Liver (tissue), 9 donors: ENCODE measurements around the gene DUS1L. TPM values are rescaled to one million over a fixed set of nuclear protein-coding genes. Genes with fewer than 3 reads are reported as not detected.

Source experiments
- DNase-seq: peaks from one replicate; pipeline ENCODE4 v3.0.0-alpha.2; 2017; ENCODE audit warnings: low spot score
- H3K27ac ChIP-seq, 2 donors: one replicate each; pipeline ENCODE4 v1.7.0; 2013; ENCODE audit warnings: inconsistent platforms in 2 of 2, low read length in 2 of 2, control low read depth in 1 of 2, low read depth in 1 of 2, mild to moderate bottlenecking in 1 of 2
- H3K27me3 ChIP-seq, 4 donors: one replicate each; pipeline versions ENCODE4 v1.6.1 to v1.7.0; 2013; ENCODE audit warnings: low read length in 3 of 4, inconsistent platforms in 1 of 4, mild to moderate bottlenecking in 1 of 4, moderate library complexity in 1 of 4; ENCODE audit not compliant: control insufficient read depth in 4 of 4, insufficient read depth in 4 of 4
- H3K36me3 ChIP-seq, 4 donors: one replicate each; pipeline versions ENCODE4 v1.6.1 to v1.7.0; 2013; ENCODE audit warnings: low read length in 3 of 4, mild to moderate bottlenecking in 3 of 4, low read depth in 1 of 4, moderate library complexity in 1 of 4; ENCODE audit not compliant: control insufficient read depth in 4 of 4, insufficient read depth in 3 of 4
- H3K4me1 ChIP-seq, 4 donors: one replicate each; pipeline versions ENCODE4 v1.6.1 to v1.7.0; 2013; ENCODE audit warnings: low read length in 3 of 4, mild to moderate bottlenecking in 3 of 4, moderate library complexity in 1 of 4; ENCODE audit not compliant: control insufficient read depth in 4 of 4, insufficient read depth in 4 of 4
- H3K4me3 ChIP-seq, 3 donors: one replicate each; pipeline versions ENCODE4 v1.6.1 to v1.7.0; 2013; ENCODE audit warnings: low read length in 3 of 3, control low read depth in 1 of 3, low read depth in 1 of 3, mild to moderate bottlenecking in 1 of 3
- H3K9ac ChIP-seq, 2 donors: one replicate each; pipeline ENCODE4 v1.7.0; 2013; ENCODE audit warnings: low read length in 2 of 2, mild to moderate bottlenecking in 2 of 2, moderate library complexity in 2 of 2, control low read depth in 1 of 2, low read depth in 1 of 2
- H3K9me3 ChIP-seq, 4 donors: one replicate each; pipeline versions ENCODE4 v1.6.1 to v1.7.0; 2013; ENCODE audit warnings: low read length in 3 of 4; ENCODE audit not compliant: control insufficient read depth in 4 of 4
- FOXA2 ChIP-seq: IDR thresholded peaks from 2 replicates; pipeline ENCODE4 v1.6.1; 2016; ENCODE audit warnings: antibody characterized with exemption
- GABPA ChIP-seq, 2 donors: IDR thresholded peaks in 1 of 2; conservative IDR thresholded peaks in 1 of 2; 2 replicates each; pipeline ENCODE4 v1.6.1; 2016; ENCODE audit warnings: antibody characterized with exemption in 2 of 2, mild to moderate bottlenecking in 1 of 2, moderate library complexity in 1 of 2
- HNF4A ChIP-seq, 2 donors: conservative IDR thresholded peaks; 2 replicates each; pipeline ENCODE4 v1.6.1; 2016; ENCODE audit warnings: antibody characterized with exemption in 2 of 2, mild to moderate bottlenecking in 2 of 2
- HNF4G ChIP-seq: IDR thresholded peaks from 2 replicates; pipeline ENCODE4 v1.6.1; 2016; ENCODE audit warnings: antibody characterized with exemption
- JUND ChIP-seq, 2 donors: IDR thresholded peaks; 2 replicates each; pipeline ENCODE4 v1.6.1; 2016; ENCODE audit warnings: antibody characterized with exemption in 2 of 2
- MAX ChIP-seq: IDR thresholded peaks from 2 replicates; pipeline ENCODE4 v1.6.1; 2016; ENCODE audit warnings: antibody characterized with exemption
- NR2F2 ChIP-seq: IDR thresholded peaks from 2 replicates; pipeline ENCODE4 v1.6.1; 2016; ENCODE audit warnings: antibody characterized with exemption
- RAD21 ChIP-seq, 2 donors: IDR thresholded peaks; 2 replicates each; pipeline ENCODE4 v1.6.1; 2016; ENCODE audit warnings: antibody characterized with exemption in 2 of 2, mild to moderate bottlenecking in 2 of 2
- REST ChIP-seq: IDR thresholded peaks from 2 replicates; pipeline ENCODE4 v1.6.1; 2016; ENCODE audit warnings: antibody characterized with exemption, mild to moderate bottlenecking
- RXRA ChIP-seq, 2 donors: IDR thresholded peaks; 2 replicates each; pipeline ENCODE4 v1.6.1; 2017 to 2018; ENCODE audit warnings: antibody characterized with exemption in 2 of 2, mild to moderate bottlenecking in 1 of 2
- TAF1 ChIP-seq: conservative IDR thresholded peaks from 2 replicates; pipeline ENCODE4 v1.6.1; 2016; ENCODE audit warnings: antibody characterized with exemption, mild to moderate bottlenecking
- ZBTB33 ChIP-seq: IDR thresholded peaks from 2 replicates; pipeline ENCODE4 v1.6.1; 2016; ENCODE audit warnings: antibody characterized with exemption
- WGBS: extraction: QIAGEN DNeasy Blood & Tissue Kit; methylation state at CpG from one replicate; pipeline ENCODE4 v1.1.7; 2013; 5-methylcytosine and 5-hydroxymethylcytosine counted together
- polyA plus RNA-seq, 2 donors: library from polyadenylated mRNA; stranded (reverse) in 1 of 2; unstranded in 1 of 2; fragments of 200-250 nt in 1 of 2; fragments of >200 nt in 1 of 2; fragmentation: Nextera tagmentation in 1 of 2; extraction: Ambion mirVana in 1 of 2; gene quantifications; one replicate each; pipeline versions ENCODE4 v1.2.1 to v1.2.3, GENCODE V29; 2013 to 2015
- total RNA-seq, 2 donors: library from RNA; depleted of rRNA; stranded (reverse); fragments of >200 nt; gene quantifications; one replicate each; pipeline ENCODE4 v1.2.3, GENCODE V29; 2014
- TF ChIP-seq, protein P1 (sequence below): fragments of 150-350 bp; IDR thresholded peaks from 2 replicates; pipeline ENCODE4 v1.5.1; 2017; ENCODE audit warnings: improper control_type of control experiment, low read depth, low read length; ENCODE audit not compliant: missing input control
- TF ChIP-seq, protein P2 (sequence below): IDR thresholded peaks from 2 replicates; pipeline ENCODE4 v1.6.1; 2016; ENCODE audit warnings: antibody characterized with exemption
- donor health status: healthy.
- donor health status: healthy.
- donor health status: healthy.
- donor health status: healthy.
- donor health status: healthy.

Gene DUS1L
- total and polyA plus RNA-seq, 4 donors: 40.6 to 74.7 (median 53.3) TPM

GRCh38 chr17:82049106-82049505, 16.5 kb downstream of the DUS1L start:
- no peak overlapping the region for H3K4me3 ChIP-seq
- peak overlapping the region; percentile 12 for H3K27ac ChIP-seq
- no peaks in the 10 kb centered on the region for H3K9me3 ChIP-seq
- no peak overlapping the region for H3K9ac ChIP-seq
- peaks cover 23 to 72% (median 59%) of the 10 kb centered on the region in 4 donors for H3K4me1 ChIP-seq
- WGBS: 87% methylated on average over 8 of the region's 8 CpGs
- peaks cover 0 to 8% (median 2%) of the 10 kb centered on the region in 4 donors for H3K36me3 ChIP-seq
- no peak for TF ChIP-seq HNF4G
- H3K27me3 ChIP-seq: no peaks in the 10 kb centered on the region
- DNase-seq: no peak

- Histone ChIP-seq H3K36me3 (peaks cover 0 to 8% (median 2%) of the 10 kb centered on the region in 4 donors), H3K9me3 (no peaks in the 10 kb centered on the region), H3K27ac (peak overlapping the region in 1 of 2 donors; percentile 5), H3K4me1 (peaks cover 23 to 67% (median 57%) of the 10 kb centered on the region in 4 donors), H3K4me3 (no peak overlapping the region), H3K9ac (no peak overlapping the region), H3K27me3 (no peaks in the 10 kb centered on the region)
- DNase-seq: no peak
- 61% methylated on average over 20 of the region's 20 CpGs for WGBS
- TF ChIP-seq, protein P1, sequence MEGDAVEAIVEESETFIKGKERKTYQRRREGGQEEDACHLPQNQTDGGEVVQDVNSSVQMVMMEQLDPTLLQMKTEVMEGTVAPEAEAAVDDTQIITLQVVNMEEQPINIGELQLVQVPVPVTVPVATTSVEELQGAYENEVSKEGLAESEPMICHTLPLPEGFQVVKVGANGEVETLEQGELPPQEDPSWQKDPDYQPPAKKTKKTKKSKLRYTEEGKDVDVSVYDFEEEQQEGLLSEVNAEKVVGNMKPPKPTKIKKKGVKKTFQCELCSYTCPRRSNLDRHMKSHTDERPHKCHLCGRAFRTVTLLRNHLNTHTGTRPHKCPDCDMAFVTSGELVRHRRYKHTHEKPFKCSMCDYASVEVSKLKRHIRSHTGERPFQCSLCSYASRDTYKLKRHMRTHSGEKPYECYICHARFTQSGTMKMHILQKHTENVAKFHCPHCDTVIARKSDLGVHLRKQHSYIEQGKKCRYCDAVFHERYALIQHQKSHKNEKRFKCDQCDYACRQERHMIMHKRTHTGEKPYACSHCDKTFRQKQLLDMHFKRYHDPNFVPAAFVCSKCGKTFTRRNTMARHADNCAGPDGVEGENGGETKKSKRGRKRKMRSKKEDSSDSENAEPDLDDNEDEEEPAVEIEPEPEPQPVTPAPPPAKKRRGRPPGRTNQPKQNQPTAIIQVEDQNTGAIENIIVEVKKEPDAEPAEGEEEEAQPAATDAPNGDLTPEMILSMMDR: no peak
- TF ChIP-seq JUND (IDR thresholded peaks at IDR 0.05) (no peak), MAX (no peak), FOXA2 (no peak), NR2F2 (no peak), RAD21 (IDR thresholded peaks at IDR 0.05) (no peak), ZBTB33 (no peak), TAF1 (no peak), RXRA (IDR thresholded peaks at IDR 0.05) (no peak), REST (no peak), HNF4G (no peak), GABPA (IDR thresholded peaks at IDR 0.05 in 1 of 2, conservative IDR thresholded peaks at IDR 0.05 in 1 of 2) (no peak), HNF4A (conservative IDR thresholded peaks at IDR 0.05) (no peak)
- TF ChIP-seq, protein P2, sequence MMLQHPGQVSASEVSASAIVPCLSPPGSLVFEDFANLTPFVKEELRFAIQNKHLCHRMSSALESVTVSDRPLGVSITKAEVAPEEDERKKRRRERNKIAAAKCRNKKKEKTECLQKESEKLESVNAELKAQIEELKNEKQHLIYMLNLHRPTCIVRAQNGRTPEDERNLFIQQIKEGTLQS: no peak
Observed at GRCh38 chr17:82048571-82048971, 17.0 kb downstream of the DUS1L start.
